C4-2B (cell line): ENCODE results near the gene SETBP1.

Source experiments
- ZFX ChIP-seq: fragments of 450-650 bp; IDR thresholded peaks from 2 replicates; pipeline ENCODE4 v1.6.1; 2017
- TF ChIP-seq, protein P1 (sequence below): fragments of 450-650 bp; conservative IDR thresholded peaks from 2 replicates; pipeline ENCODE4 v1.5.1; 2017; ENCODE audit warnings: mild to moderate bottlenecking

DNA sequence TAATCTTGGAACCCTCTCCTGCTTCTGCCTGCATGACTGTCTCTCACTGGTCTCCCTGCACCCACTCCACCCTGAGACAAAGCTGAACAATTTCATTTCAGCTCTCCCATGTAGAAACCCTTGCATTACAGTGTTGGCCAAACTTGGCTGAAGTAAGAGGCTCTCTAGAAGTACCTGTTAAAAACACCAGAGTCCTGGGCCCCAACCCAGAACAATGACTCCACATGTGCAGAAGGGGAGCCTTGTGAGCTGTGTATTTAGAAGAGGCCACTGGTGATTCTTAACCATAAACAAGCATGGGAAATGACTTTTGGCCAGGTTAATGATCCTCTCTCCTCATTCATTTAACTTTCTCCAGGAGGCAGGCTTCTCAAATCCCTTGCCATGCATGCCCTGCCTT, 254.8 kb downstream of the SETBP1 start:
- TF ChIP-seq, protein P1, sequence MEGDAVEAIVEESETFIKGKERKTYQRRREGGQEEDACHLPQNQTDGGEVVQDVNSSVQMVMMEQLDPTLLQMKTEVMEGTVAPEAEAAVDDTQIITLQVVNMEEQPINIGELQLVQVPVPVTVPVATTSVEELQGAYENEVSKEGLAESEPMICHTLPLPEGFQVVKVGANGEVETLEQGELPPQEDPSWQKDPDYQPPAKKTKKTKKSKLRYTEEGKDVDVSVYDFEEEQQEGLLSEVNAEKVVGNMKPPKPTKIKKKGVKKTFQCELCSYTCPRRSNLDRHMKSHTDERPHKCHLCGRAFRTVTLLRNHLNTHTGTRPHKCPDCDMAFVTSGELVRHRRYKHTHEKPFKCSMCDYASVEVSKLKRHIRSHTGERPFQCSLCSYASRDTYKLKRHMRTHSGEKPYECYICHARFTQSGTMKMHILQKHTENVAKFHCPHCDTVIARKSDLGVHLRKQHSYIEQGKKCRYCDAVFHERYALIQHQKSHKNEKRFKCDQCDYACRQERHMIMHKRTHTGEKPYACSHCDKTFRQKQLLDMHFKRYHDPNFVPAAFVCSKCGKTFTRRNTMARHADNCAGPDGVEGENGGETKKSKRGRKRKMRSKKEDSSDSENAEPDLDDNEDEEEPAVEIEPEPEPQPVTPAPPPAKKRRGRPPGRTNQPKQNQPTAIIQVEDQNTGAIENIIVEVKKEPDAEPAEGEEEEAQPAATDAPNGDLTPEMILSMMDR = no peak
- TF ChIP-seq ZFX = no peak
